Transverse colon (tissue), 3 donors: ENCODE data around the gene PAPPA.

Source experiments
- EP300 ChIP-seq: sonication (generic); formaldehyde crosslinking; IDR thresholded peaks from one replicate; pipeline ENCODE4 v1.6.1; 2017; ENCODE audit warnings: antibody characterized with exemption, low read depth
- POLR2A ChIP-seq: fragments of 450-650 bp; IDR thresholded peaks from one replicate; pipeline ENCODE4 v1.6.1; 2016; ENCODE audit warnings: antibody characterized with exemption, mild to moderate bottlenecking, moderate library complexity
- TF ChIP-seq, protein P1 (sequence below), 5 experiments: fragments of 200-600 bp in 3 of 5; fragments of 450-650 bp in 2 of 5; sonication (generic) in 3 of 5; IDR thresholded peaks; 1 replicate in 2 of 5; 2 replicates in 3 of 5; pipeline ENCODE4 v1.5.1; 2016 to 2017; ENCODE audit warnings: antibody characterized with exemption in 5 of 5, inconsistent platforms in 3 of 5, mild to moderate bottlenecking in 2 of 5, moderate library complexity in 1 of 5

DNA sequence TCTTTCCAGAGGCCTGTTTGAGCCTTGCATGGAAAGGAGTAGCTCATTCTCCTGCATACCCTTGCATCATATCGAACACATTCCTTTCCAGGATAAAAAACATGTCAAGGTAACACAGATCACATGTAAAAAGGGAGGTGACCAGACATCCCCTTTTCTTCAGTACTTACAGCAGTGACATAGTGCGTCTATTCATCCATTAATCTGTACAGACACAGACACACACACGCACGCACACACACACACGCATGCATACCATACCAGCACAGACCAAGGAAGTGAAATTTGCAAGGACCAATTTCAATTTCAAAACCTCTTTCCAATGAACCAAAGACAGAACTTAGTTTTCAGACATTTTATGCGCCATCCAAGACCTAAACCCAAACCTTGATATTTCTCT lies 256.0 kb downstream of the PAPPA start:
- TF ChIP-seq POLR2A, result no peak
- TF ChIP-seq, protein P1, sequence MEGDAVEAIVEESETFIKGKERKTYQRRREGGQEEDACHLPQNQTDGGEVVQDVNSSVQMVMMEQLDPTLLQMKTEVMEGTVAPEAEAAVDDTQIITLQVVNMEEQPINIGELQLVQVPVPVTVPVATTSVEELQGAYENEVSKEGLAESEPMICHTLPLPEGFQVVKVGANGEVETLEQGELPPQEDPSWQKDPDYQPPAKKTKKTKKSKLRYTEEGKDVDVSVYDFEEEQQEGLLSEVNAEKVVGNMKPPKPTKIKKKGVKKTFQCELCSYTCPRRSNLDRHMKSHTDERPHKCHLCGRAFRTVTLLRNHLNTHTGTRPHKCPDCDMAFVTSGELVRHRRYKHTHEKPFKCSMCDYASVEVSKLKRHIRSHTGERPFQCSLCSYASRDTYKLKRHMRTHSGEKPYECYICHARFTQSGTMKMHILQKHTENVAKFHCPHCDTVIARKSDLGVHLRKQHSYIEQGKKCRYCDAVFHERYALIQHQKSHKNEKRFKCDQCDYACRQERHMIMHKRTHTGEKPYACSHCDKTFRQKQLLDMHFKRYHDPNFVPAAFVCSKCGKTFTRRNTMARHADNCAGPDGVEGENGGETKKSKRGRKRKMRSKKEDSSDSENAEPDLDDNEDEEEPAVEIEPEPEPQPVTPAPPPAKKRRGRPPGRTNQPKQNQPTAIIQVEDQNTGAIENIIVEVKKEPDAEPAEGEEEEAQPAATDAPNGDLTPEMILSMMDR (IDR thresholded peaks at IDR 0.05), result no peak
- TF ChIP-seq EP300, result no peak
